ENCODE measurements around the gene RPTOR. TPM values are rescaled to one million over a fixed set of nuclear protein-coding genes. Genes with fewer than 3 reads are reported as not detected.
A peak's percentile ranks its signal among the peaks of the same experiment; 100 is the strongest.

RPTOR gene
- total and polyA plus RNA-seq, 12 donors, result 7.9 to 30.3 (median 25.6) TPM

DNA sequence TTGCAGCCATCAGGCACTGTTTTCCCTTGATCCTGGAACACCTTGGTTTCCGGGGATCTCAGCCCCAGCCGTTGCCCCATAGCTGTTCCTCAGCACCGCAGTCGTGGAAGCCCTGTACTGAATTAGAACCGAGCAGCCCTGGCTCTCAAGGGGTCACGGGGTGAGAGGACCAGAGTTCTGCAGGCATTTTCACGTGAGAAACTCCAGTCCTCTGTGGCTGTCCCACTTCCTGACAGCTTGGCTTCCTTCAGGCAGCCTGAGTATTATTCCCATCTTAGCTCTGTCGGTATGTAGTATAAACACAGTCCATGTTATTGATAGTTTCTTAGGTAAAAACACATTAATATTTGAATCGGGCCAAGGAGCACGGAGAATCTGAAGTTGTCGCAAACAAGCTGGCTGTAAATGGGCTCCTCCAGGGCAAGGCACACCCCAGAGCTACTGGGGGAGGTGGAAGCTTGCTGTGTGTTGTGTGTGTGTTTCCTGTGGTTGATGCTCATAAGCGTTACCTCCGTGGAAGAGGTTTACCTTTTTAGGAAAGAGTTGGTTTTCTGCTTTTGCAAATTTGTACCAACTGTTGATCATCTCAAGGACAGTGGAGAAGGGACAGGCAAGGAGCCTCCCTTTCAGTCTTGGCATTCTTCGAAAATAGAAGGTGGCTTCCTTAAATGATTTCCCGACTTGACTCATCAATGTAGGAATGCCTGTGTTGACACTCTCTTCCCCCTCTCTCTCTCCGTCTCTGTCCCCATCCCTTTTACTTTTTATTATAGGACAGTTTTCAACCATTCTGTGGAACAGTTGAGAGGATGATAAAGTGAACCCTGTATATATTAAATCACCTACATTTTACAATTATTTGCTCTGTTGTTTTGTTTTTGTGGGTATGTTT lies 238.1 kb downstream of the RPTOR start:
- Histone ChIP-seq H3K27ac (peak overlapping the region in 1 of 10 donors; percentile 54), H3K27me3 (no peaks in the 10 kb centered on the region), H3K4me3 (no peak overlapping the region), H3K9me3 (no peaks in the 10 kb centered on the region), H3K36me3 (peaks cover 0 to 11% (median 0%) of the 10 kb centered on the region in 9 donors), H3K4me1 (peaks cover 0 to 43% (median 20%) of the 10 kb centered on the region in 9 donors)
- WGBS, 2 donors, result 59 to 62% methylated on average over 16 of the region's 16 CpGs
- DNase-seq, result no peak
- intact Hi-C loops (cut with DNase I), result no loop called here
- TF ChIP-seq, protein P1, sequence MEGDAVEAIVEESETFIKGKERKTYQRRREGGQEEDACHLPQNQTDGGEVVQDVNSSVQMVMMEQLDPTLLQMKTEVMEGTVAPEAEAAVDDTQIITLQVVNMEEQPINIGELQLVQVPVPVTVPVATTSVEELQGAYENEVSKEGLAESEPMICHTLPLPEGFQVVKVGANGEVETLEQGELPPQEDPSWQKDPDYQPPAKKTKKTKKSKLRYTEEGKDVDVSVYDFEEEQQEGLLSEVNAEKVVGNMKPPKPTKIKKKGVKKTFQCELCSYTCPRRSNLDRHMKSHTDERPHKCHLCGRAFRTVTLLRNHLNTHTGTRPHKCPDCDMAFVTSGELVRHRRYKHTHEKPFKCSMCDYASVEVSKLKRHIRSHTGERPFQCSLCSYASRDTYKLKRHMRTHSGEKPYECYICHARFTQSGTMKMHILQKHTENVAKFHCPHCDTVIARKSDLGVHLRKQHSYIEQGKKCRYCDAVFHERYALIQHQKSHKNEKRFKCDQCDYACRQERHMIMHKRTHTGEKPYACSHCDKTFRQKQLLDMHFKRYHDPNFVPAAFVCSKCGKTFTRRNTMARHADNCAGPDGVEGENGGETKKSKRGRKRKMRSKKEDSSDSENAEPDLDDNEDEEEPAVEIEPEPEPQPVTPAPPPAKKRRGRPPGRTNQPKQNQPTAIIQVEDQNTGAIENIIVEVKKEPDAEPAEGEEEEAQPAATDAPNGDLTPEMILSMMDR (IDR thresholded peaks at IDR 0.05), result no peak
- peak in 5 of 8 donors; percentile 19 to 63 (median 23) for ATAC-seq

DNA sequence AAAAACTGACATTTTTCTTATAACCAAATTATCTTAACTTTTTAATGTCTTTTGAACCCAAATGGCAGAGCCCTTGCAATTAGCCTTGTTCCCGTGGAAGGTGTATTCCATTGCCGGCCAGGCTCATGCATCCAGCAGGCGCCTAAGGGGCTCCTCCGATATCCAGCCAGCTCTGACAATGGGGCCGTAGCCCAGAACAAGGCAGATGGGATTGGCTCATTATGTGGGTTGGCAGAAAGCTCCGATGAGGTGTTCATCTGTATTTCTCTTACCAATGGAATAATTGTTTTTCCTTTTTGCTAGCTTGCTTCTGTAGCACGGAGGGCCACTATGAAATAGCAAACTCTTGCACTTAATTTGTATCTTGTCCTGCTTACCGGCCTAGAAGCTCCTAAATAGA lies 238.8 kb downstream of the RPTOR start:
- no peaks in the 10 kb centered on the region for H3K27me3 ChIP-seq
- intact Hi-C loops (cut with DNase I), result no loop called here
- DNase-seq (no peak), ATAC-seq (no peak)
- TF ChIP-seq, protein P1 (IDR thresholded peaks at IDR 0.05), result no peak
- WGBS, 2 donors, result 92 to 93% methylated on average over 8 of the region's 8 CpGs
- no peaks in the 10 kb centered on the region for H3K9me3 ChIP-seq
- peaks cover 0 to 10% (median 0%) of the 10 kb centered on the region in 9 donors for H3K36me3 ChIP-seq
- peaks cover 0 to 48% (median 20%) of the 10 kb centered on the region in 9 donors for H3K4me1 ChIP-seq
- H3K27ac ChIP-seq, result peak overlapping the region in 1 of 10 donors; percentile 54
- no peak overlapping the region for H3K4me3 ChIP-seq

DNA sequence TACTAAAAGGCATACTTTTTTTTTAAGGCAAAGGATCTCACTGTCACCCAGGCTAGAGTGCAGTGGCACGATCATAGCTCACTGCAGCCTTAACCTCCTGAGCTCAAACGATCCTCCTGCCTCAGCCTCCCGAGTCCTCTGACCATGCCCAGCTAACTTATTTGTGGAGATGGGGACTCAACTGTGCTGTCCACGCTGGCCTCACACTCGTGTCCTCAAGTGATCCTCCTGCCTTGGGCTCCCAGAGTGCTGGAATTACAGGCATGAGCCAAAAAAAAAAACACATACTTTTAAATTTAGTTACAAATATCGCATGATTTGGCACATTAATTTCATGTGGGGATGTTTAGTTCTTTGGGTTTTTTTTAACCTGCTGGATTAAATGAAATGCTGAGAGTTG lies 239.3 kb downstream of the RPTOR start:
- intact Hi-C loops (cut with DNase I), result no loop called here
- TF ChIP-seq, protein P1 (IDR thresholded peaks at IDR 0.05), result no peak
- H3K27ac ChIP-seq, result no peak overlapping the region
- ATAC-seq (no peak), DNase-seq (no peak)
- H3K4me3 ChIP-seq, result no peak overlapping the region
- H3K4me1 ChIP-seq, result peaks cover 0 to 53% (median 23%) of the 10 kb centered on the region in 9 donors
- H3K9me3 ChIP-seq, result no peaks in the 10 kb centered on the region
- 79 to 84% methylated on average over 6 of the region's 6 CpGs for WGBS, 2 donors
- no peaks in the 10 kb centered on the region for H3K27me3 ChIP-seq
- peaks cover 0 to 9% (median 0%) of the 10 kb centered on the region in 9 donors for H3K36me3 ChIP-seq

DNA sequence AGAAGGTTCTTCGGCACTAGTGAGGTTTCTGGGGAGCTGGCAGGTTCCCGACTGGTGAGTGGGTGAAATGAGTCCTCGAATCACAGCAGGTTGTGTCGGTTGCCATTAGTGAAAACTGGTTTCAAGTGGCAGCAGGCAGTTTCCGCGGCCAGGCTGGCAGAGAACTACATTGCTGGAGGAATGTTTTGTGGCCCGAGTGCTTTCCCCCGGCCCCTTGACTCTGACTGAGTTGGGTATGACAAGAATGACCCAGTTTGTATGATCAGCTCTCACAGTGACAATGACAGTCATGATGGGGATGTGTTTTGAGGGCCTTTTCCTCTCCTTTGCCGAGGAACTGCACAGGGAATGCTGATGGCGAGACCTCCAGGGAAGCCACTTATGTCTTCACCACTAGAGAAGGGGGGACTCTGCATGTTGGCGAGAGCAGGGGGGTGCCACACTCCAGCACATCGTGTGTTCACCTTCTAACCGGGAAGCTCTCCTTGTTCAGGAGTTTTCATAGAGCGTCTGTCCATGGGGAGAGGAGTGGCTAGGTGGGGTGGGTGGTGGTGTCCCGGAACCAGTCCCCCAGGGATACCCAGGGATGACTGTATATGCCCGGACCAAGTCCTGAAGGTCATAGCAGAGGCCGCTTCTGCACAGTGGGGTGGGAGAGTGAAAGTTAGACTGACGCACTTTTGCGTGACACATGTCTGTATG lies 241.0 kb downstream of the RPTOR start:
- Histone ChIP-seq H3K36me3 (no peaks in the 10 kb centered on the region), H3K4me1 (peaks cover 0 to 56% (median 34%) of the 10 kb centered on the region in 9 donors), H3K27me3 (no peaks in the 10 kb centered on the region), H3K27ac (no peak overlapping the region), H3K9me3 (no peaks in the 10 kb centered on the region), H3K4me3 (no peak overlapping the region)
- DNase-seq, result no peak
- WGBS, 2 donors, result 90 to 94% methylated on average over 19 of the region's 19 CpGs
- ATAC-seq, result no peak
- intact Hi-C loops (cut with DNase I), result no loop called here
- TF ChIP-seq, protein P1 (IDR thresholded peaks at IDR 0.05), result no peak
